NCI-H1092 (cell line): ENCODE data around the gene STARD3NL.

Source experiments
- DNase-seq: peaks from one replicate; lab custom pipeline; 2025; lab: John Stamatoyannopoulos, UW

Gene STARD3NL

GRCh38 chr7:38185395-38186307 lies 7.6 kb downstream of the STARD3NL start:
- DNase-seq: no peak

- no peak for DNase-seq
Observed at GRCh38 chr7:38186593-38187314, 8.7 kb downstream of the STARD3NL start.

GRCh38 chr7:38187794-38188440 lies 9.9 kb downstream of the STARD3NL start:
- DNase-seq: no peak

- DNase-seq: no peak
Observed at GRCh38 chr7:38189231-38189938, 11.3 kb downstream of the STARD3NL start.

- DNase-seq: no peak
Observed at GRCh38 chr7:38190011-38190410, 12.0 kb downstream of the STARD3NL start.

- no peak for DNase-seq
Observed at GRCh38 chr7:38191791-38192190, 13.7 kb downstream of the STARD3NL start.

- no peak for DNase-seq
Observed at GRCh38 chr7:38192327-38192726, 14.3 kb downstream of the STARD3NL start.

- no peak for DNase-seq
Observed at GRCh38 chr7:38195804-38196595, 18.0 kb downstream of the STARD3NL start.

- no peak for DNase-seq
Observed at GRCh38 chr7:38198366-38198765, 20.3 kb downstream of the STARD3NL start.

GRCh38 chr7:38199154-38199553 lies 21.1 kb downstream of the STARD3NL start:
- DNase-seq: no peak

- no peak for DNase-seq
Observed at GRCh38 chr7:38199782-38200181, 21.7 kb downstream of the STARD3NL start.

GRCh38 chr7:38206071-38206470 lies 28.0 kb downstream of the STARD3NL start:
- DNase-seq: no peak

GRCh38 chr7:38207843-38208242 lies 29.8 kb downstream of the STARD3NL start:
- no peak for DNase-seq

GRCh38 chr7:38211486-38211885 lies 33.4 kb downstream of the STARD3NL start:
- DNase-seq: no peak

GRCh38 chr7:38211940-38212339 lies 33.9 kb downstream of the STARD3NL start:
- DNase-seq: no peak

- DNase-seq: no peak
Observed at GRCh38 chr7:38215115-38215514, 37.1 kb downstream of the STARD3NL start.

GRCh38 chr7:38215735-38216670 lies 38.0 kb downstream of the STARD3NL start:
- DNase-seq: peak; percentile 68

- no peak for DNase-seq
Observed at GRCh38 chr7:38217672-38218071, 39.6 kb downstream of the STARD3NL start.

- DNase-seq: no peak
Observed at GRCh38 chr7:38220452-38220851, 42.4 kb downstream of the STARD3NL start.

- DNase-seq: peak; percentile 21
Observed at GRCh38 chr7:38222481-38223096, 44.5 kb downstream of the STARD3NL start.
